BLaER1 treated with 17β-estradiol and CSF1 and Interleukin-3, amounts not matched to agents 10 nM and 100 nM (cell line): ENCODE data around the gene ISL1.

ENCODE experiments used
- H3K27ac ChIP-seq, 11 experiments: shearing (Covaris generic); formaldehyde crosslinking; 2 replicates each; pipeline ENCODE4 v1.8.1; 2022
- H3K27me3 ChIP-seq, 11 experiments: shearing (Covaris generic); formaldehyde crosslinking; 2 replicates each; pipeline ENCODE4 v1.8.1; 2022
- H3K36me3 ChIP-seq, 11 experiments: shearing (Covaris generic); formaldehyde crosslinking; 2 replicates each; pipeline ENCODE4 v1.8.1; 2022
- H3K4me1 ChIP-seq, 10 experiments: shearing (Covaris generic); formaldehyde crosslinking; 2 replicates each; pipeline ENCODE4 v1.8.1; 2022
- H3K4me2 ChIP-seq, 11 experiments: shearing (Covaris generic); formaldehyde crosslinking; 2 replicates each; pipeline ENCODE4 v1.8.1; 2022
- H3K4me3 ChIP-seq, 10 experiments: shearing (Covaris generic); formaldehyde crosslinking; 2 replicates each; pipeline ENCODE4 v1.8.1; 2022
- H3K9ac ChIP-seq, 11 experiments: shearing (Covaris generic); formaldehyde crosslinking; 2 replicates each; pipeline ENCODE4 v1.8.1; 2022
- H3K9me3 ChIP-seq, 11 experiments: shearing (Covaris generic); formaldehyde crosslinking; replicated peaks in 1 of 11; 2 replicates each; pipeline ENCODE4 v1.8.1; 2022
- H4K20me1 ChIP-seq, 11 experiments: shearing (Covaris generic); formaldehyde crosslinking; 2 replicates each; pipeline ENCODE4 v1.8.1; 2022
- Cebpa-rat ChIP-seq, 11 experiments: shearing (Covaris generic); IDR thresholded peaks; 2 replicates each; pipeline ENCODE4 v1.8.1; 2022

The ISL1 gene

GRCh38 chr5:51377151-51378060 lies 5.8 kb upstream of the ISL1 start:
- no peaks in the 10 kb centered on the region for H3K36me3 ChIP-seq
- no peak overlapping the region for H3K4me3 ChIP-seq
- H4K20me1 ChIP-seq = no peaks in the 10 kb centered on the region
- TF ChIP-seq Cebpa-rat (IDR thresholded peaks at IDR 0.05) = no peak
- peaks cover 12 to 35% (median 14%) of the 10 kb centered on the region in 10 experiments for H3K4me1 ChIP-seq
- H3K27me3 ChIP-seq = peaks cover 12 to 42% (median 32%) of the 10 kb centered on the region in 11 experiments; a peak in 20 of 22 replicates
- no peak overlapping the region for H3K27ac ChIP-seq
- H3K9ac ChIP-seq = no peak overlapping the region
- no peak overlapping the region for H3K4me2 ChIP-seq
- H3K9me3 ChIP-seq = peaks cover under 1 to 18% (median 9%) of the 10 kb centered on the region in 11 experiments; a peak in 21 of 22 replicates

GRCh38 chr5:51378061-51378409 lies 5.2 kb upstream of the ISL1 start:
- H3K27me3 ChIP-seq = peaks cover 12 to 46% (median 32%) of the 10 kb centered on the region in 11 experiments; a peak in 20 of 22 replicates
- peaks cover 12 to 35% (median 14%) of the 10 kb centered on the region in 10 experiments for H3K4me1 ChIP-seq
- no peak overlapping the region for H3K4me3 ChIP-seq
- H3K36me3 ChIP-seq = no peaks in the 10 kb centered on the region
- no peak for TF ChIP-seq Cebpa-rat (IDR thresholded peaks at IDR 0.05)
- H3K9ac ChIP-seq = no peak overlapping the region
- H3K9me3 ChIP-seq = peaks cover 7 to 24% (median 15%) of the 10 kb centered on the region in 11 experiments
- H3K27ac ChIP-seq = no peak overlapping the region
- no peaks in the 10 kb centered on the region for H4K20me1 ChIP-seq
- peak overlapping the region in 9 of 11 experiments; percentile 64 to 82 (median 71); a peak in 16 of 22 replicates for H3K4me2 ChIP-seq

GRCh38 chr5:51378448-51379330 lies 4.6 kb upstream of the ISL1 start:
- peak overlapping the region; percentile 64 to 82 (median 71) for H3K4me2 ChIP-seq
- H3K4me1 ChIP-seq = peaks cover 12 to 31% (median 14%) of the 10 kb centered on the region in 10 experiments
- peak overlapping the region in 4 of 11 experiments; percentile 10 to 49 (median 28); a peak in 6 of 22 replicates for H3K9ac ChIP-seq
- peaks cover 13 to 31% (median 22%) of the 10 kb centered on the region in 11 experiments for H3K9me3 ChIP-seq
- peak overlapping the region in 9 of 10 experiments; percentile 16 to 57 (median 34); a peak in 13 of 20 replicates for H3K4me3 ChIP-seq
- no peaks in the 10 kb centered on the region for H3K36me3 ChIP-seq
- H3K27ac ChIP-seq = no peak overlapping the region
- H4K20me1 ChIP-seq = no peaks in the 10 kb centered on the region
- H3K27me3 ChIP-seq = peaks cover 12 to 48% (median 35%) of the 10 kb centered on the region in 11 experiments; a peak in 20 of 22 replicates
- no peak for TF ChIP-seq Cebpa-rat (IDR thresholded peaks at IDR 0.05)

- Histone ChIP-seq H3K36me3 (no peaks in the 10 kb centered on the region), H3K27me3 (peaks cover 12 to 48% (median 38%) of the 10 kb centered on the region in 11 experiments; a peak in 20 of 22 replicates), H3K4me2 (peak overlapping the region; percentile 64 to 82 (median 71)), H3K9me3 (peaks cover 14 to 35% (median 26%) of the 10 kb centered on the region in 11 experiments), H3K9ac (peak overlapping the region in 3 of 11 experiments; percentile 24 to 49 (median 33); a peak in 6 of 22 replicates), H4K20me1 (no peaks in the 10 kb centered on the region), H3K4me1 (peaks cover 12 to 24% (median 14%) of the 10 kb centered on the region in 10 experiments), H3K4me3 (peak overlapping the region in 7 of 10 experiments; percentile 16 to 57 (median 38); a peak in 7 of 20 replicates), H3K27ac (no peak overlapping the region)
- no peak for TF ChIP-seq Cebpa-rat (IDR thresholded peaks at IDR 0.05)
Observed at GRCh38 chr5:51379331-51379700, 3.9 kb upstream of the ISL1 start.

GRCh38 chr5:51380603-51381207 lies 2.5 kb upstream of the ISL1 start:
- no peak overlapping the region for H3K27ac ChIP-seq
- peaks cover 12 to 48% (median 39%) of the 10 kb centered on the region in 11 experiments; a peak in 20 of 22 replicates for H3K27me3 ChIP-seq
- H3K4me1 ChIP-seq = peaks cover 11 to 18% (median 13%) of the 10 kb centered on the region in 10 experiments
- no peak overlapping the region for H3K4me2 ChIP-seq
- H3K36me3 ChIP-seq = no peaks in the 10 kb centered on the region
- H4K20me1 ChIP-seq = no peaks in the 10 kb centered on the region
- no peak overlapping the region for H3K9ac ChIP-seq
- no peak overlapping the region for H3K4me3 ChIP-seq
- TF ChIP-seq Cebpa-rat (IDR thresholded peaks at IDR 0.05) = no peak
- H3K9me3 ChIP-seq = peaks cover 14 to 35% (median 26%) of the 10 kb centered on the region in 11 experiments

GRCh38 chr5:51381761-51382474 lies 1.3 kb upstream of the ISL1 start:
- Histone ChIP-seq H3K4me2 (no peak overlapping the region), H3K4me1 (peaks cover 12 to 29% (median 14%) of the 10 kb centered on the region in 10 experiments)

GRCh38 chr5:51382521-51383130 lies 622 bp upstream of the ISL1 start:
- Histone ChIP-seq H3K27me3 (peaks cover 12 to 48% (median 39%) of the 10 kb centered on the region in 11 experiments; a peak in 20 of 22 replicates), H3K4me3 (no peak overlapping the region), H4K20me1 (no peaks in the 10 kb centered on the region), H3K4me2 (no peak overlapping the region), H3K9ac (no peak overlapping the region), H3K36me3 (no peaks in the 10 kb centered on the region), H3K9me3 (peaks cover 14 to 31% (median 28%) of the 10 kb centered on the region in 11 experiments), H3K27ac (no peak overlapping the region), H3K4me1 (peaks cover 12 to 35% (median 14%) of the 10 kb centered on the region in 10 experiments)
- TF ChIP-seq Cebpa-rat (IDR thresholded peaks at IDR 0.05) = no peak

More at GRCh38 chr5:51381761-51382474, 1.3 kb upstream of the ISL1 start:
- Histone ChIP-seq H4K20me1 (no peaks in the 10 kb centered on the region), H3K36me3 (no peaks in the 10 kb centered on the region), H3K9me3 (peaks cover 14 to 35% (median 26%) of the 10 kb centered on the region in 11 experiments), H3K9ac (no peak overlapping the region), H3K27ac (no peak overlapping the region), H3K4me3 (no peak overlapping the region), H3K27me3 (peaks cover 12 to 48% (median 39%) of the 10 kb centered on the region in 11 experiments; a peak in 20 of 22 replicates)
- TF ChIP-seq Cebpa-rat (IDR thresholded peaks at IDR 0.05) = no peak
